SH-SY5Y (cell line): ENCODE measurements around the gene UTS2B.

ENCODE experiments used
- GATA2 ChIP-seq: IDR thresholded peaks from 2 replicates; pipeline ENCODE4 v1.6.1; 2011; ENCODE audit warnings: mild to moderate bottlenecking, low read depth, low read length
- GATA3 ChIP-seq: IDR thresholded peaks from 2 replicates; pipeline ENCODE4 v1.6.1; 2011; ENCODE audit warnings: low read depth, mild to moderate bottlenecking, low read length, moderate library complexity

- no peak for TF ChIP-seq GATA3
- TF ChIP-seq GATA2, result no peak
Observed at GRCh38 chr3:191336833-191337232, 6.5 kb upstream of the UTS2B start.
